Pancreas (tissue), 10 donors: ENCODE data around the gene PAIP1. TPM values are rescaled to one million over a fixed set of nuclear protein-coding genes. Genes with fewer than 3 reads are reported as not detected.
A peak's percentile ranks its signal among the peaks of the same experiment; 100 is the strongest.

ENCODE experiments used
- ATAC-seq, 4 donors: fragments of 200-7000 bp; cut with Tn5 transposase; one replicate each; pipeline versions ENCODE4 v1.8.0 to v1.9.1; 2020; ENCODE audit warnings: mild to moderate bottlenecking in 4 of 4, moderate library complexity in 4 of 4
- DNase-seq, 6 donors: peaks; one replicate each; pipeline ENCODE4 v3.0.0-alpha.2; 2020
- FAIRE-seq: peaks from 2 replicates; lab custom pipeline; 2012; peaks lifted over from hg19 to GRCh38; lab: Jason Lieb, UNC
- H3K27ac ChIP-seq, 4 donors: fragments of 200-600 bp; sonication (generic); 1 replicate in 3 of 4; 2 replicates in 1 of 4; pipeline versions ENCODE4 v1.5.0 to v1.8.0; 2020
- H3K27me3 ChIP-seq, 4 donors: fragments of 200-600 bp; one replicate each; pipeline ENCODE4 v1.8.0; 2021
- H3K36me3 ChIP-seq, 3 donors: fragments of 200-600 bp; sonication (generic) in 1 of 3; one replicate each; pipeline versions ENCODE4 v1.5.0 to v1.8.0; 2020 to 2021
- H3K4me1 ChIP-seq, 3 donors: fragments of 200-600 bp; one replicate each; pipeline ENCODE4 v1.8.0; 2021
- H3K4me3 ChIP-seq, 4 donors: fragments of 200-600 bp; sonication (generic) in 2 of 4; one replicate each; pipeline versions ENCODE4 v1.5.0 to v1.8.0; 2020 to 2021
- H3K9me3 ChIP-seq, 4 donors: fragments of 200-600 bp; one replicate each; pipeline ENCODE4 v1.8.0; 2021
- CTCF ChIP-seq, 4 donors: fragments of 200-600 bp; sonication (generic) in 3 of 4; IDR thresholded peaks; one replicate each; pipeline versions ENCODE4 v1.5.0 to v1.8.0; 2021; ENCODE audit warnings: antibody characterized with exemption in 4 of 4
- WGBS, 2 donors: extraction: QIAGEN DNeasy Blood & Tissue Kit; methylation state at CpG; one replicate each; pipeline ENCODE4 v1.1.7; 2013; 5-methylcytosine and 5-hydroxymethylcytosine counted together
- intact Hi-C, 3 donors: fragments of 100-400 bp; cut with DNase I; formaldehyde crosslinking; loops; one replicate each; pipeline versions ENCODE4 v1.11.1 to v1.14.2; 2022
- polyA plus RNA-seq, 2 donors: library from polyadenylated mRNA; stranded (reverse); fragments of 200-250 nt; gene quantifications; one replicate each; pipeline ENCODE4 v1.2.3, GENCODE V29; 2013
- total RNA-seq, 6 donors: library from RNA; stranded (reverse); fragmentation: NEBNext Ultra II Directional in 4 of 6; extraction: Animal tissue kit (Norgen Biotek cat#: 25700) in 4 of 6; gene quantifications; one replicate each; pipeline versions ENCODE4 v1.2.1 to v1.2.4, GENCODE V29; 2021 to 2023
- donor health status: healthy with polysubstance abuse.
- donor health status: DM: no; HTN: no; CAD: no; lungs with moderate emphysema.
- donor health status: DM: no; HTN: no; CAD: no.
- donor health status: control.
- donor health status: control.
- donor health status: Bipolar disorder and iron deficiency.
- donor health status: DM: yes; HTN: yes; CAD: no.
- donor health status: DM: no; HTN: no; CAD: no.
- donor health status: DM: no; HTN: no; CAD: no.
- donor health status: DM: yes; HTN: yes; CAD: no.

Gene PAIP1
- total and polyA plus RNA-seq, 8 donors: 22.4 to 43.9 (median 30.2) TPM

GRCh38 chr5:43491326-43491725 is 65.6 kb downstream of the PAIP1 start:
- Histone ChIP-seq H3K27me3 (no peaks in the 10 kb centered on the region), H3K36me3 (no peaks in the 10 kb centered on the region), H3K4me3 (no peak overlapping the region), H3K4me1 (no peaks in the 10 kb centered on the region), H3K27ac (no peak overlapping the region), H3K9me3 (no peaks in the 10 kb centered on the region)
- ATAC-seq (no peak), FAIRE-seq (no peak), DNase-seq (no peak)
- WGBS, 2 donors: 97 to 100% methylated on average over 1 of the region's 1 CpG
- TF ChIP-seq CTCF (IDR thresholded peaks at IDR 0.05): no peak
- intact Hi-C loops: no loop called here

DNA sequence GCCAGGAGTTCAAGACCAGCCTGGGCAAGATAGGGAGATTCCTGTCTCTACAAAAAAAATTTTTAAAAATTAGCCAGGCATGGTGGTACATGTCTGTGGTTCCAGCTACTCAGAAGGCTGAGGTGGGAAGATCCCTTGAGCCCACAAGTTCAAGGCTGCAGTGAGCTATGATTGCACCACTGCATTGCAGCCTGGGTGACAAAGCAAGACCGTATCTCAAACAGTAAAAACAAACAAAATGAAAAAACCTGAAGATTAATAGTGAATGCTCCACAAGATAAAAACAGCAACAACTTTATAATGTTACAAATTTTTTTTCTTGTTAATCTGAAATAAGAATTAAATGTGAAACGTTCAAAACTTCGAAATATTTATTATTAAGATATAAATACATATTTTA is 70.5 kb downstream of the PAIP1 start:
- WGBS, 2 donors: 64 to 72% methylated on average over 3 of the region's 3 CpGs
- no peaks in the 10 kb centered on the region for H3K27me3 ChIP-seq
- peaks cover 0 to 11% (median 0%) of the 10 kb centered on the region in 3 donors for H3K4me1 ChIP-seq
- intact Hi-C loops: no loop called here
- no peaks in the 10 kb centered on the region for H3K9me3 ChIP-seq
- ATAC-seq (no peak), FAIRE-seq (no peak), DNase-seq (no peak)
- TF ChIP-seq CTCF (IDR thresholded peaks at IDR 0.05): no peak
- H3K36me3 ChIP-seq: no peaks in the 10 kb centered on the region
- no peak overlapping the region for H3K27ac ChIP-seq
- H3K4me3 ChIP-seq: no peak overlapping the region

GRCh38 chr5:43485406-43485805 is 71.5 kb downstream of the PAIP1 start:
- no peak overlapping the region for H3K27ac ChIP-seq
- DNase-seq: no peak

DNA sequence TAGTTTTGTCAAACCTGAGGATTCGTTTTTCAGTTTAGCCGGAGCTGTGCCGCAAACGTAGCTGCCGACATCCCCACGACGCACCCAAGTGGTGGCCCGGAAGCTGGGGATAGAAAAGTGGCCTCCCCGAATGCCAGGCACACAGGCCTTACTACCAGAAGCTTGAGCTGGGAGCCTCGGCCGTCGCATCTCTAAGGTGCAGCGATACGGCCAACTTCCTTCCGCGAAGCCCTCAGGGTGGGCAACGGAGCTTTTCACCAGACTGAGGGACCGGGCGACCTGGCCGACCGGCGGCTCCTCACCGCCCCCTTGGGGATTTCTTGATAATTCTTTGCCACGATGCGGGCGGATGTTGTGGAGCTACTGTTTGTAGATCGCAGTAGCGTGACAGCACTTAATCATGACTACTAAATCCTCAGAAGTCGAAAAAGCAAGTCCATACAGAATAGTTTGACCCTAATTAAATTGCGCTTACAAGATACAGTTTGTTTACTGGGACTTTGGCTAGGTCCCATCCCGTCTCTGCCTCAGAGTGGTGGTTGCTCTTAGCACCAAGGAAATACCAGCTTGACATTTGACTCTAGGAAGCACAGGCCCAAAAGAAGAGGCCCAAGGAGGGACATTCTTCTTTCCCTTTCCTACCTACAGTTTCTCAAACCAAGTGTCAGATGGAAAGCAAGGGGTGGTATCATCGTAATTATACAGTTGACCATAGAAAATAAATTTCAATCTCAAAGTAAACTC is 72.6 kb downstream of the PAIP1 start:
- Histone ChIP-seq H3K4me1 (peaks cover 0 to 11% (median 0%) of the 10 kb centered on the region in 3 donors), H3K36me3 (no peaks in the 10 kb centered on the region), H3K27me3 (no peaks in the 10 kb centered on the region), H3K27ac (peak overlapping the region; percentile 91 to 99 (median 96)), H3K9me3 (no peaks in the 10 kb centered on the region), H3K4me3 (peak overlapping the region; percentile 86 to 93 (median 92))
- peak; percentile 87 to 93 (median 88) for ATAC-seq
- peak; percentile 79 to 90 (median 86) for DNase-seq
- WGBS, 2 donors: 3% methylated on average over 32 of the region's 32 CpGs
- TF ChIP-seq CTCF (IDR thresholded peaks at IDR 0.05): peak in 3 of 4 donors; percentile 34 to 66 (median 51)
- FAIRE-seq: no peak
- intact Hi-C loops: loop anchor here in 1 of 3 donors (5.0 kb wide), 1 partner anchor 77 kb away; no protein-coding TSS in a partner anchor

More at GRCh38 chr5:43485406-43485805, 71.5 kb downstream of the PAIP1 start:
- Histone ChIP-seq H3K4me3 (no peak overlapping the region), H3K9me3 (no peaks in the 10 kb centered on the region), H3K27me3 (no peaks in the 10 kb centered on the region), H3K36me3 (no peaks in the 10 kb centered on the region), H3K4me1 (peaks cover 0 to 11% (median 0%) of the 10 kb centered on the region in 3 donors)
- ATAC-seq: no peak
- intact Hi-C loops: no loop called here
- no peak for FAIRE-seq
- TF ChIP-seq CTCF (IDR thresholded peaks at IDR 0.05): no peak
- 93 to 98% methylated on average over 2 of the region's 2 CpGs for WGBS, 2 donors
